ENCODE data around the gene CHST15. TPM values are rescaled to one million over a fixed set of nuclear protein-coding genes. Genes with fewer than 3 reads are reported as not detected.

The CHST15 gene
- total and polyA plus RNA-seq, 9 donors: 35.9 to 93.0 (median 52.5) TPM

GRCh38 chr10:124073978-124074377 lies 19.4 kb downstream of the CHST15 start:
- H3K27ac ChIP-seq: peak overlapping the region in 1 of 2 donors; percentile 71

GRCh38 chr10:124072541-124072940 lies 20.9 kb downstream of the CHST15 start:
- intact Hi-C loops (cut with DNase I): no loop called here
- no peak for DNase-seq
- no peaks in the 10 kb centered on the region for H3K9me3 ChIP-seq
- H3K4me1 ChIP-seq (ENCODE audit: insufficient read depth): peaks cover 27% of the 10 kb centered on the region
- no peak overlapping the region for H3K27ac ChIP-seq
- no peaks in the 10 kb centered on the region for H3K27me3 ChIP-seq
- H3K36me3 ChIP-seq: no peaks in the 10 kb centered on the region
- TF ChIP-seq EP300 (IDR thresholded peaks at IDR 0.05): no peak
- no peak for TF ChIP-seq CTCF (IDR thresholded peaks at IDR 0.05)
- no peak for TF ChIP-seq POLR2A (IDR thresholded peaks at IDR 0.05)
- WGBS, 3 donors: 81 to 90% (median 85%) methylated on average over 3 of the region's 3 CpGs
- H3K4me3 ChIP-seq: no peak overlapping the region

More at GRCh38 chr10:124073978-124074377, 19.4 kb downstream of the CHST15 start:
- no peaks in the 10 kb centered on the region for H3K27me3 ChIP-seq
- TF ChIP-seq EP300 (IDR thresholded peaks at IDR 0.05) (no peak), POLR2A (IDR thresholded peaks at IDR 0.05) (no peak), CTCF (IDR thresholded peaks at IDR 0.05) (no peak)
- no peaks in the 10 kb centered on the region for H3K36me3 ChIP-seq
- WGBS, 3 donors: 85 to 94% (median 88%) methylated on average over 5 of the region's 5 CpGs
- intact Hi-C loops (cut with DNase I): no loop called here
- no peak for DNase-seq
- H3K9me3 ChIP-seq: no peaks in the 10 kb centered on the region
- H3K4me1 ChIP-seq (ENCODE audit: insufficient read depth): peaks cover 26% of the 10 kb centered on the region
- H3K4me3 ChIP-seq: no peak overlapping the region

- Histone ChIP-seq H3K27me3 (no peaks in the 10 kb centered on the region), H3K4me1 (ENCODE audit: insufficient read depth) (peaks cover 27% of the 10 kb centered on the region), H3K9me3 (no peaks in the 10 kb centered on the region), H3K36me3 (no peaks in the 10 kb centered on the region), H3K4me3 (no peak overlapping the region), H3K27ac (no peak overlapping the region)
- 89 to 95% (median 90%) methylated on average over 4 of the region's 4 CpGs for WGBS, 3 donors
- no peak for DNase-seq
- intact Hi-C loops (cut with DNase I): no loop called here
- TF ChIP-seq CTCF (IDR thresholded peaks at IDR 0.05): no peak
- no peak for TF ChIP-seq EP300 (IDR thresholded peaks at IDR 0.05)
- TF ChIP-seq POLR2A (IDR thresholded peaks at IDR 0.05): no peak
Observed at GRCh38 chr10:124072106-124072505, 21.3 kb downstream of the CHST15 start.

- WGBS, 3 donors: 82 to 87% (median 84%) methylated on average over 5 of the region's 5 CpGs
- TF ChIP-seq POLR2A (IDR thresholded peaks at IDR 0.05): no peak
- TF ChIP-seq CTCF (IDR thresholded peaks at IDR 0.05): no peak
- no peak for TF ChIP-seq EP300 (IDR thresholded peaks at IDR 0.05)
- no peak overlapping the region for H3K4me3 ChIP-seq
- H3K27ac ChIP-seq: no peak overlapping the region
- H3K9me3 ChIP-seq: no peaks in the 10 kb centered on the region
- no peaks in the 10 kb centered on the region for H3K27me3 ChIP-seq
- no peak for DNase-seq
- H3K36me3 ChIP-seq: no peaks in the 10 kb centered on the region
- peaks cover 24% of the 10 kb centered on the region for H3K4me1 ChIP-seq (ENCODE audit: insufficient read depth)
- intact Hi-C loops (cut with DNase I): no loop called here
Observed at GRCh38 chr10:124071141-124071540, 22.3 kb downstream of the CHST15 start.

Measured in ovary (tissue), 9 donors.